WTC11 (cell line): ENCODE data around the gene NEO1. TPM values are rescaled to one million over a fixed set of nuclear protein-coding genes. Genes with fewer than 3 reads are reported as not detected.
A peak's percentile ranks its signal among the peaks of the same experiment; 100 is the strongest.

ENCODE experiments used
- ATAC-seq: fragments of 200-7000 bp; cut with Tn5 transposase; 2 replicates; pipeline ENCODE4 v1.10.0; 2021; ENCODE audit warnings: mild to moderate bottlenecking, moderate library complexity
- CTCF ChIA-PET: fragments of 300-600 bp; sonication (Branson Sonifier 250); formaldehyde crosslinking; loops from one replicate; lab custom pipeline; 2021; ENCODE audit warnings: antibody characterized with exemption; lab: Charles Lee
- POLR2A ChIA-PET: fragments of 350-600 bp; sonication (Branson Sonifier 250); formaldehyde crosslinking; loops from one replicate; lab custom pipeline; 2021; ENCODE audit warnings: antibody characterized with exemption; lab: Charles Lee
- DNase-seq: peaks from one replicate; pipeline ENCODE4 v3.0.0; 2021; ENCODE audit warnings: low spot score
- H3K27ac Mint-ChIP-seq: 2 replicates; pipeline ENCODE4 v1.8.0; 2021; ENCODE audit warnings: mixed read lengths
- H3K27me3 Mint-ChIP-seq: 2 replicates; pipeline ENCODE4 v1.8.0; 2021; ENCODE audit warnings: low read depth, mild to moderate bottlenecking, moderate library complexity, mixed read lengths
- H3K36me3 Mint-ChIP-seq: 2 replicates; pipeline ENCODE4 v1.8.0; 2021; ENCODE audit warnings: mixed read lengths
- H3K4me1 Mint-ChIP-seq: 2 replicates; pipeline ENCODE4 v1.8.0; 2022; ENCODE audit warnings: mixed read lengths
- H3K4me3 Mint-ChIP-seq: 2 replicates; pipeline ENCODE4 v1.8.0; 2021; ENCODE audit warnings: mild to moderate bottlenecking, moderate library complexity, mixed read lengths
- H3K9me3 Mint-ChIP-seq: 2 replicates; pipeline ENCODE4 v1.8.0; 2021; ENCODE audit warnings: mixed read lengths
- CREB1 ChIP-seq: sonication (generic); formaldehyde crosslinking; IDR thresholded peaks from 2 replicates; pipeline ENCODE4 v1.8.0; 2023; ENCODE audit warnings: mild to moderate bottlenecking, missing genetic modification reagents
- CTCF ChIP-seq: fragments of 200-600 bp; IDR thresholded peaks from 2 replicates; pipeline ENCODE4 v1.8.0; 2022; ENCODE audit warnings: antibody characterized with exemption
- FOXJ3 ChIP-seq: sonication (generic); formaldehyde crosslinking; IDR thresholded peaks from 2 replicates; pipeline ENCODE4 v1.9.0; 2021; ENCODE audit warnings: missing genetic modification reagents, mild to moderate bottlenecking, borderline replicate concordance
- GABPB1 ChIP-seq: sonication (generic); formaldehyde crosslinking; IDR thresholded peaks from 2 replicates; pipeline ENCODE4 v1.8.1; 2023; ENCODE audit warnings: mild to moderate bottlenecking, missing genetic modification reagents
- GRHL2 ChIP-seq: fragments of 250-450 bp; sonication (Bioruptor Pico); IDR thresholded peaks from 2 replicates; pipeline ENCODE4 v1.8.0; 2022; ENCODE audit warnings: mild to moderate bottlenecking, moderate library complexity; ENCODE audit not compliant: insufficient replicate concordance, severe bottlenecking
- IRF2 ChIP-seq: sonication (generic); formaldehyde crosslinking; IDR thresholded peaks from 2 replicates; pipeline ENCODE4 v1.8.0; 2022; ENCODE audit warnings: low read depth, missing genetic modification reagents, borderline replicate concordance
- JAZF1 ChIP-seq: fragments of 250-450 bp; sonication (Bioruptor Pico); IDR thresholded peaks from 2 replicates; pipeline ENCODE4 v1.9.0; 2021; ENCODE audit warnings: moderate library complexity, mild to moderate bottlenecking, inconsistent platforms
- KAT7 ChIP-seq: sonication (generic); formaldehyde crosslinking; IDR thresholded peaks from 2 replicates; pipeline ENCODE4 v1.8.1; 2023; ENCODE audit warnings: missing genetic modification reagents, mild to moderate bottlenecking, borderline replicate concordance
- PRDM15 ChIP-seq: sonication (generic); formaldehyde crosslinking; IDR thresholded peaks from 2 replicates; pipeline ENCODE4 v1.8.0; 2022; ENCODE audit warnings: missing genetic modification reagents
- PRRX2 ChIP-seq: fragments of 250-450 bp; sonication (Bioruptor Pico); IDR thresholded peaks from 2 replicates; pipeline ENCODE4 v1.8.0; 2021; ENCODE audit warnings: mild to moderate bottlenecking
- STAT6 ChIP-seq: sonication (generic); formaldehyde crosslinking; conservative IDR thresholded peaks from 2 replicates; pipeline ENCODE4 v1.8.1; 2023; ENCODE audit warnings: mild to moderate bottlenecking, low read depth, missing genetic modification reagents, moderate library complexity
- TEAD4 ChIP-seq: sonication (generic); formaldehyde crosslinking; IDR thresholded peaks from 2 replicates; pipeline ENCODE4 v1.8.0; 2022; ENCODE audit warnings: mild to moderate bottlenecking, missing genetic modification reagents
- TP53 ChIP-seq: sonication (generic); formaldehyde crosslinking; IDR thresholded peaks from 2 replicates; pipeline ENCODE4 v1.8.1; 2023; ENCODE audit warnings: mild to moderate bottlenecking, missing genetic modification reagents
- ZBTB43 ChIP-seq: sonication (generic); formaldehyde crosslinking; IDR thresholded peaks from 2 replicates; pipeline ENCODE4 v1.8.1; 2023; ENCODE audit warnings: mild to moderate bottlenecking, missing genetic modification reagents
- ZMAT4 ChIP-seq: fragments of 250-450 bp; sonication (Bioruptor Pico); IDR thresholded peaks from 2 replicates; pipeline ENCODE4 v1.9.0; 2021; ENCODE audit warnings: mild to moderate bottlenecking
- ZNF232 ChIP-seq: sonication (generic); formaldehyde crosslinking; IDR thresholded peaks from 2 replicates; pipeline ENCODE4 v1.8.0; 2022; ENCODE audit warnings: mild to moderate bottlenecking, missing genetic modification reagents
- ZNF423 ChIP-seq: fragments of 250-450 bp; sonication (Bioruptor Pico); IDR thresholded peaks from 2 replicates; pipeline ENCODE4 v2.1.2; 2022; ENCODE audit warnings: mild to moderate bottlenecking, moderate library complexity
- ZNF425 ChIP-seq: fragments of 250-450 bp; sonication (Bioruptor Pico); conservative IDR thresholded peaks from 2 replicates; pipeline ENCODE4 v1.9.0; 2021; ENCODE audit warnings: mild to moderate bottlenecking
- ZSCAN18 ChIP-seq: fragments of 250-450 bp; sonication (Bioruptor Pico); IDR thresholded peaks from 2 replicates; pipeline ENCODE4 v2.1.2; 2022; ENCODE audit warnings: mild to moderate bottlenecking, moderate library complexity
- total RNA-seq: library from RNA; stranded (reverse); gene quantifications from 3 replicates; pipeline ENCODE4 v1.2.3, GENCODE V29; 2021

Gene NEO1
- total RNA-seq, 1 experiment from 2014 or later = 37.1 TPM

- TF ChIP-seq CTCF (no peak), ZBTB43 (peak; percentile 81), CREB1 (CRISPR knock-in tag) (0 out of 2 replicates have a peak, but pooled peaks have one; percentile 48), ZNF232 (CRISPR knock-in tag) (peak; percentile 94), FOXJ3 (CRISPR knock-in tag) (no peak), TEAD4 (0 out of 2 replicates have a peak, but pooled peaks have one; percentile 65), ZSCAN18 (no peak), STAT6 (CRISPR knock-in tag) (no peak), PRDM15 (CRISPR knock-in tag) (no peak), ZNF423 (no peak), ZNF425 (no peak)
Measured at GRCh38 chr15:73346735-73347312, 294.6 kb downstream of the NEO1 start (continued).

GRCh38 chr15:73349191-73349590, 296.9 kb downstream of the NEO1 start:
- ChIA-PET POLR2A (interaction anchor here (0.6 to 1.1 kb wide), 2 partner anchors 7 to 13 kb away, joined by 3 to 5 read pairs; no protein-coding TSS in a partner anchor), CTCF (interaction anchor here (1.1 to 1.4 kb wide), 2 partner anchors 24 to 44 kb away, joined by 3 read pairs; no protein-coding TSS in a partner anchor)
- ATAC-seq (no peak), DNase-seq (no peak)
- no peaks in the 10 kb centered on the region for H3K27me3 Mint-ChIP-seq
- H3K27ac Mint-ChIP-seq = no peak overlapping the region
- H3K4me3 Mint-ChIP-seq = no peak overlapping the region
- H3K4me1 Mint-ChIP-seq = peaks cover 21% of the 10 kb centered on the region
- no peaks in the 10 kb centered on the region for H3K36me3 Mint-ChIP-seq
- H3K9me3 Mint-ChIP-seq = no peaks in the 10 kb centered on the region
- no peak for TF ChIP-seq ZNF423
- no peak for TF ChIP-seq IRF2
- TF ChIP-seq GABPB1 (CRISPR knock-in tag) = no peak
- no peak for TF ChIP-seq GRHL2
- TF ChIP-seq KAT7 (CRISPR knock-in tag) = no peak
- TF ChIP-seq ZNF232 (CRISPR knock-in tag) = no peak
- TF ChIP-seq JAZF1 (CRISPR knock-in tag) = no peak
- TF ChIP-seq ZMAT4 = no peak
- TF ChIP-seq ZNF425 = no peak
- TF ChIP-seq TEAD4 = no peak
- no peak for TF ChIP-seq TP53 (CRISPR knock-in tag)
- no peak for TF ChIP-seq PRRX2
